GM12801 (cell line): ENCODE measurements around the gene MDGA2.

Source experiments
- TF ChIP-seq, protein P1 (sequence below): IDR thresholded peaks from one replicate; pipeline ENCODE4 v1.5.1; 2011; ENCODE audit warnings: control low read depth; ENCODE audit not compliant: insufficient read length; ENCODE audit errors: extremely low read depth

Gene MDGA2

DNA sequence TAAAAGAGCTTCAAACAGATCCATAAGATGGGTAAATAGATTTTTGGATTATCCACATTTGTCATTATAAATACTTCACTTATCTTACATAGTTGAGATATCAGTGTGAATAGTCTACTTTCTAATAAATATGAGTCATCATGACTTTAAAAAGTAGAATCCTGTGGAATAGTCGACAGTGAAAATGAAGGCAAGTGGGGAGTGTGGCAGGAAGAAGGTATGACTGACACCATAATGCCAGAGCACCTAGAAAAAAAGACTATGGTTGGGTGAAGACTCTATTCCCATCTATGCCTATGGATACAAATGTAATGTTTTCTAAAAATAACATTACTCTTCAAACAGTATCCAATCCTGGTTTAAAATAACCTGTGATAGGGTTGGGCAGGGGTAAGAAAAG is 117.5 kb downstream of the MDGA2 start:
- TF ChIP-seq, protein P1, sequence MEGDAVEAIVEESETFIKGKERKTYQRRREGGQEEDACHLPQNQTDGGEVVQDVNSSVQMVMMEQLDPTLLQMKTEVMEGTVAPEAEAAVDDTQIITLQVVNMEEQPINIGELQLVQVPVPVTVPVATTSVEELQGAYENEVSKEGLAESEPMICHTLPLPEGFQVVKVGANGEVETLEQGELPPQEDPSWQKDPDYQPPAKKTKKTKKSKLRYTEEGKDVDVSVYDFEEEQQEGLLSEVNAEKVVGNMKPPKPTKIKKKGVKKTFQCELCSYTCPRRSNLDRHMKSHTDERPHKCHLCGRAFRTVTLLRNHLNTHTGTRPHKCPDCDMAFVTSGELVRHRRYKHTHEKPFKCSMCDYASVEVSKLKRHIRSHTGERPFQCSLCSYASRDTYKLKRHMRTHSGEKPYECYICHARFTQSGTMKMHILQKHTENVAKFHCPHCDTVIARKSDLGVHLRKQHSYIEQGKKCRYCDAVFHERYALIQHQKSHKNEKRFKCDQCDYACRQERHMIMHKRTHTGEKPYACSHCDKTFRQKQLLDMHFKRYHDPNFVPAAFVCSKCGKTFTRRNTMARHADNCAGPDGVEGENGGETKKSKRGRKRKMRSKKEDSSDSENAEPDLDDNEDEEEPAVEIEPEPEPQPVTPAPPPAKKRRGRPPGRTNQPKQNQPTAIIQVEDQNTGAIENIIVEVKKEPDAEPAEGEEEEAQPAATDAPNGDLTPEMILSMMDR: no peak

DNA sequence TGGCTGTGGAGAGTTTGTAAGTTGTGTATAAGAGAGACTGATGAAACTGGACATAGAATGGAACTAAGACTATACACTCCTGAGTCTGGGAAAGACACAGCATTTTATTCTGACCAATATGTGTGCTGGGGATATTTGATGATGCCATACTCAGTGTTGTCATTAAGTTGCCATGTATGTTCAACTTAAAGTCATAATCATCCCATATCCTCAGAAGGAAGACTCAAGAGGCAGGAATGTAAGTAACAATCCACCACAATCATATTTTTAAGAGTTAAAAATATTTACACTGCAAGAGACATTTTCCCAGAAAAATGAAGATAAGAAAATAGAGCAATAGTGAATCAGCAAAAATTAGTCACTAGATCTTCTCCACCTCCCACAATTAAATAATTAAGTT is 120.1 kb downstream of the MDGA2 start:
- TF ChIP-seq, protein P1: no peak

DNA sequence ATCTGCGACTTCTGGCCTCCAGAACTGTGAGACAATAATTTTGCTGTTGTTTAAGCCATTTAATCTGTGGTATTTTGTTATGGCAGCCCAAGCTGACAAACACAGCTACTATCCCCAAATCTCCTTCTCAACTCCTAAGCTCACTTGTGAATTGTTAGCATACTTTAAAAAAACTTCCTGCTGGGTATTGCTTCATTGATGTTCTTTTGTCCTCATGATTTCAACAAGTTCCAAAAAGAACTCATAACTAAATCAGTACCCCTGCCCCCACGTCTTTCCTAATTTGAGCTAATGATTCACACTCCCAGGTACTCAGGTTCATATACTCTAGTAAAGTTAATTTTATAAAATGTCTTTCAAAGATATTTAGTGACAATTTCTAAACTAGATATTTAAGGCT is 125.5 kb downstream of the MDGA2 start:
- TF ChIP-seq, protein P1: no peak

DNA sequence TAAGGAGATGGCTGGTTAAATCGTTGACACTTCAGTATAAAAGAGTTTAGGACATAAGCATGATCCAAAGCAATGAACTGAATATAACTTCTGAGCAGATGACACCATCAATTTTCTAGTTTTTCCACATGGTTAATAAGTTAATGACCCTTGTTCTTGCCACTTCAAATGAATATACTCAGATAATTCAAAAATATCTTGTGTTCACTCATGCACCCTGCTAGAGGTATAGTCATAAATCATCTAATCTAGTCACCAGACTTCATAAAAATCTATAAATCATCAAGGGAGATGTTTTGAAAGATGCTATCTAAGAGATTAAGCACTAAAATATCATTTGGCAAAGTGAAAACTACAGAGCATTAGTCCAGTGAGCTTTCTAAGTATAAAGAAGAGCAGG is 131.9 kb downstream of the MDGA2 start:
- TF ChIP-seq, protein P1: no peak

DNA sequence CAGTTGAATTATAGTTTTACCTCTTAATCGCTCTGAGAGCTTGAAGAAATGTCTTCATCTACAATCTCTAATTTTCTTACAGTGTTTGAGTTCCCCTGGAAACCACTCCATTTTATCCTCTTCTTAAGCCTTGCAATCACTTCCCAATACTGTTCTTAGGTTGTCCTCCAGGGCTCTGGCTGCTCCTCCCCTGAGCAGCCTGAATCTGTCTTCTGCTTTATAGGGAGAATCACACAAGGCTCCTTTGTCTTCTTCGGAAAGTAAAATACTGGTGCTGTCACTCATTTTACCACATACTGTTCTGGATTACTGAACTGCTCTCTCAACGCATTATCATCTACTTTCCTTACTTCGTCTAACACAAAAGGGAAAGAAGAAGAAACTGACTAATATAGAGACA is 133.7 kb downstream of the MDGA2 start:
- TF ChIP-seq, protein P1: no peak

DNA sequence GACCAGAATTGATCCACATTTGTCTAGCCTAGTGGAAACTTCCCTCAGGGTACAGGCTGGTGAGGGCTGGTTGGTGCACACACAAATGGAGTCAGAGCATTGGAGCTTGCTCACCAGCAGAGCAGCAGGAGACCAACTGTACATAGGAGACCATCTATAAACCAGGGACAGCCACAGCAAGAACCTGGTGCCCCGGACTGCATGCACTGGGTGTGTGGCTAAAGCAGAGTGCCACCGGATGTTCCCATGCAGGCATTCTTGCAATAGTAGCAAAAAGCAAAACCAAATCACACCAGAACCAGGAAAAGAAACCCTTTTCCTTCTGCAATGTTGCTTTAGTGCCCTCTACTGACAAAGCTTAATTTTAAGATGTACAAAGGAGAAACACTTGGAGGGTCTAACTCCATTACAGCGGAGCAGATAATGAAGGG is 136.4 kb downstream of the MDGA2 start:
- TF ChIP-seq, protein P1: no peak

DNA sequence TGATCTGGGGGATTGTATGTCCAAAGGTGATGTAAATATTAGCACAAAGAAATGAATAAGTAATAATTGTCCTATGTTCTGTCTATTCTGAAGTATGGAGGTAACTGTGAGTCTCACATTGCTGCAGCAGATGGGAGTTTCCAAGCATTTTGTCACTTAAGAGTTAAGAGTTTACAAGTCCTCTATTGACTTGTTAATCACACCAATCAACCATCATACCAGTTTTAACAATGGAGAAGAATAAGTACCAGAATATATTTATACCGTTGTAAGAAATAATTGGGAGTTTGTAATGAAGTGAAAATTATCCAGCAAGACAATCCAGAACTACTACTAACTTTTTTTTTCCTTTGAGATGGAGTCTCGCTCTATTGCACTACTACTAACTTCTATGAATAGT is 139.1 kb downstream of the MDGA2 start:
- TF ChIP-seq, protein P1: no peak
